Panc1 (cell line): ENCODE results near the gene NTF4. TPM values are rescaled to one million over a fixed set of nuclear protein-coding genes. Genes with fewer than 3 reads are reported as not detected.
"Not testable (repeated sequence)": the region's sequence is repeated elsewhere in the genome, so short reads cannot be mapped to it uniquely, and the experiment has no call there.

Experiments
- ATAC-seq: fragments of 200-7000 bp; cut with Tn5 transposase; 2 replicates; pipeline ENCODE4 v1.9.1; 2020; ENCODE audit warnings: mild to moderate bottlenecking, moderate library complexity
- BruUV-seq: library from RNA; stranded (reverse); fragments of 400-500 nt; replicated peaks from 2 replicates; lab custom pipeline; 2021; lab: Mats Ljungman, UMichigan
- CTCF ChIA-PET: fragments of 300-600 bp; sonication (Branson Sonifier 250); formaldehyde crosslinking; loops from one replicate; lab custom pipeline; 2022; ENCODE audit warnings: antibody characterized with exemption; lab: Charles Lee
- POLR2A ChIA-PET: fragments of 300-600 bp; sonication (Branson Sonifier 250); formaldehyde crosslinking; loops from one replicate; lab custom pipeline; 2022; ENCODE audit warnings: antibody characterized with exemption; lab: Charles Lee
- DNase-seq: peaks from one replicate; pipeline ENCODE4 v3.0.0-alpha.2; 2010; ENCODE audit warnings: low read depth, low spot score
- H3K27ac ChIP-seq: 2 replicates; pipeline ENCODE4 v1.5.1; 2011; ENCODE audit warnings: mild to moderate bottlenecking, low read length, inconsistent platforms
- H3K27me3 ChIP-seq: fragments of 200-500 bp; sonication (Bioruptor generic); 2 replicates; pipeline ENCODE4 v1.6.0; 2014; ENCODE audit warnings: low read length, inconsistent platforms; ENCODE audit not compliant: control insufficient read depth, insufficient read depth
- H3K36me3 ChIP-seq: fragments of 200-500 bp; sonication (Bioruptor generic); 2 replicates; pipeline ENCODE4 v1.5.1; 2014; ENCODE audit warnings: inconsistent platforms, mild to moderate bottlenecking, low read length, moderate library complexity; ENCODE audit not compliant: control insufficient read depth, insufficient read depth
- H3K4me1 ChIP-seq: 2 replicates; pipeline ENCODE4 v1.5.1; 2011; ENCODE audit warnings: inconsistent platforms, mild to moderate bottlenecking, low read length, moderate library complexity; ENCODE audit not compliant: control insufficient read depth, insufficient read depth
- H3K4me3 ChIP-seq, 2 experiments: 2 replicates each; pipeline ENCODE4 v1.5.1; 2011 to 2012; ENCODE audit warnings: low read depth in 2 of 2, low read length in 2 of 2, mild to moderate bottlenecking in 2 of 2, inconsistent platforms in 1 of 2, moderate library complexity in 1 of 2
- H3K9me3 ChIP-seq: fragments of 200-500 bp; sonication (Bioruptor generic); 2 replicates; pipeline ENCODE4 v1.5.1; 2014; ENCODE audit warnings: low read depth, mild to moderate bottlenecking, inconsistent platforms, low read length, moderate library complexity; ENCODE audit not compliant: control insufficient read depth, insufficient read depth
- CTCF ChIP-seq: fragments of 450-650 bp; IDR thresholded peaks from 2 replicates; pipeline ENCODE4 v1.5.1; 2017; ENCODE audit warnings: mild to moderate bottlenecking
- POLR2AphosphoS5 ChIP-seq: IDR thresholded peaks from 2 replicates; pipeline ENCODE4 v1.6.1; 2012; ENCODE audit warnings: mild to moderate bottlenecking, low read depth, low read length, moderate library complexity
- REST ChIP-seq, 2 experiments: IDR thresholded peaks; 2 replicates each; pipeline ENCODE4 v1.6.1; 2011 to 2012; ENCODE audit warnings: low read depth in 2 of 2, control low read depth in 1 of 2, low read length in 1 of 2, mild to moderate bottlenecking in 1 of 2, moderate library complexity in 1 of 2; ENCODE audit not compliant: insufficient read depth in 1 of 2
- SIN3A ChIP-seq: IDR thresholded peaks from 2 replicates; pipeline ENCODE4 v1.6.1; 2012; ENCODE audit warnings: low read depth, mild to moderate bottlenecking, low read length, moderate library complexity, borderline replicate concordance; ENCODE audit not compliant: insufficient read depth
- TCF7L2 ChIP-seq: IDR thresholded peaks from 2 replicates; pipeline ENCODE4 v1.6.1; 2011; ENCODE audit warnings: mild to moderate bottlenecking, low read depth, low read length, inconsistent platforms
- in situ Hi-C: cut with HindIII; loops from 2 replicates; pipeline ENCODE4 v1.10.0; 2016; ENCODE audit warnings: low sequenced_read_pairs, low pct_unique_long_range_greater_than_20kb
- intact Hi-C: fragments of 100-400 bp; cut with micrococcal nuclease; formaldehyde crosslinking; loops from one replicate; pipeline ENCODE4 v1.10.0; 2022; ENCODE audit not compliant: unreplicated experiment
- total RNA-seq: library from RNA; stranded (reverse); gene quantifications from one replicate; pipeline ENCODE4 v1.2.1, GENCODE V29; 2021; ENCODE audit not compliant: unreplicated experiment

NTF4 gene
- total RNA-seq, 1 experiment from 2014 or later, result 0.39 TPM

GRCh38 chr19:49056101-49056901 lies 8.3 kb downstream of the NTF4 start:
- in situ Hi-C loops, result no loop called here
- POLR2A ChIA-PET, result interaction anchor here (0.6 kb wide), 1 partner anchor 37 kb away, joined by 4 read pairs; no protein-coding TSS in a partner anchor
- no peaks in the 10 kb centered on the region for H3K36me3 ChIP-seq
- no peaks in the 10 kb centered on the region for H3K9me3 ChIP-seq
- TF ChIP-seq REST (IDR thresholded peaks at IDR 0.05; ENCODE audit: insufficient read depth in 1 of 2, low read depth in 2 of 2, low read length in 1 of 2), result no peak
- no peak; the same call in 1 of the 2 replicates for TF ChIP-seq CTCF
- no peak for TF ChIP-seq SIN3A
- TF ChIP-seq POLR2AphosphoS5, result no peak
- TF ChIP-seq TCF7L2, result no peak
- no peaks in the 10 kb centered on the region for H3K27me3 ChIP-seq
- H3K27ac ChIP-seq, result peak overlapping the region; percentile 29; the same call in 1 of the 2 replicates
- DNase-seq, result no peak
- intact Hi-C loops, result no loop called here
- peak; percentile 92 for ATAC-seq
- no peaks in the 10 kb centered on the region for H3K4me1 ChIP-seq
- H3K4me3 ChIP-seq, result peak overlapping the region; percentile 49 to 64
- BruUV-seq, result no TSS peak
- CTCF ChIA-PET, result interaction anchor here (0.5 kb wide), 1 partner anchor 61 kb away, joined by 7 read pairs; no protein-coding TSS in a partner anchor

- H3K27ac ChIP-seq, H3K36me3 ChIP-seq, DNase-seq, CTCF ChIA-PET, BruUV-seq, in situ Hi-C loops, H3K27me3 ChIP-seq, H3K9me3 ChIP-seq, intact Hi-C loops, H3K4me3 ChIP-seq, POLR2A ChIA-PET, H3K4me1 ChIP-seq: not testable (repeated sequence)
- ATAC-seq, result peak; percentile 83; the same call in 1 of the 2 replicates
These were observed 14.1 kb downstream of the NTF4 start for GRCh38 chr19:49050376-49051033.

- H3K4me1 ChIP-seq, H3K27me3 ChIP-seq, DNase-seq, ATAC-seq, H3K4me3 ChIP-seq, CTCF ChIA-PET, H3K9me3 ChIP-seq, POLR2A ChIA-PET, H3K27ac ChIP-seq, H3K36me3 ChIP-seq, intact Hi-C loops, in situ Hi-C loops, BruUV-seq: not testable (repeated sequence)
These were observed 14.8 kb downstream of the NTF4 start for GRCh38 chr19:49049834-49050233.

- in situ Hi-C loops, H3K36me3 ChIP-seq, POLR2A ChIA-PET, BruUV-seq, CTCF ChIA-PET, DNase-seq, H3K4me1 ChIP-seq, intact Hi-C loops, ATAC-seq, H3K9me3 ChIP-seq, H3K4me3 ChIP-seq, H3K27ac ChIP-seq, H3K27me3 ChIP-seq: not testable (repeated sequence)
These were observed 15.6 kb downstream of the NTF4 start, which contains the start of gene CGB8 for GRCh38 chr19:49049011-49049410. TSS of gene CGB8 (minus strand) at chr19:49049111. CDS start at chr19:49048739, 372 bp downstream.

- in situ Hi-C loops, H3K4me3 ChIP-seq, H3K9me3 ChIP-seq, BruUV-seq, CTCF ChIA-PET, H3K27me3 ChIP-seq, POLR2A ChIA-PET, H3K27ac ChIP-seq, H3K36me3 ChIP-seq, intact Hi-C loops, DNase-seq, H3K4me1 ChIP-seq, ATAC-seq: not testable (repeated sequence)
These were observed 21.1 kb downstream of the NTF4 start, which contains the start of gene CGB5 for GRCh38 chr19:49043548-49043947. TSS of gene CGB5 (plus strand) at chr19:49043848. CDS start at chr19:49044210, 362 bp downstream.
